ENCODE results near the gene ID2.
"Not testable (repeated sequence)": the region's sequence is repeated elsewhere in the genome, so short reads cannot be mapped to it uniquely, and the experiment has no call there.

ID2 gene

GRCh38 chr2:8685697-8686358 lies 4.0 kb downstream of the ID2 start:
- DNase-seq, result peak; percentile 76

GRCh38 chr2:8691859-8692437 lies 10.1 kb downstream of the ID2 start:
- no peak for DNase-seq

- no peak for DNase-seq
Measured at GRCh38 chr2:8692783-8693156, 10.9 kb downstream of the ID2 start.

- no peak for DNase-seq
Measured at GRCh38 chr2:8693157-8693821, 11.4 kb downstream of the ID2 start.

DNA sequence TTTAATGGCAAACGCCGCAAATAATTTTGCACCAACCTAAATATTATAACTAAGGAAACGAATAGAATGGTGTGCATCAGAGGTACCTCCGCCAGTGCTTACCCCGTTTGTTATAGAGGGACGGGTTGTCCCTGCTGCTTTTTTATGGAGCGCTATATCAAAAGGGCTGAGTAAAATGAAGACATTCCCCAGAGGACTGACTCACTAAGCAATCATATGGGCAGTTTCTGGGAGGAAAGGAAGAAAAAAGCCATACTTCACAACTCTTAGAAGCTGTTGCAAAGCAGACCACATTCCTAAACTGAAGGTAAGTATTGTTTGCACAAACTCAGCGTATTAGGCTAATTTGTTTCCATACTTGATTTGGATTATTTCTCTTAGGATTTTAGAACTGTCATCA lies 12.9 kb downstream of the ID2 start:
- no peak for DNase-seq

DNA sequence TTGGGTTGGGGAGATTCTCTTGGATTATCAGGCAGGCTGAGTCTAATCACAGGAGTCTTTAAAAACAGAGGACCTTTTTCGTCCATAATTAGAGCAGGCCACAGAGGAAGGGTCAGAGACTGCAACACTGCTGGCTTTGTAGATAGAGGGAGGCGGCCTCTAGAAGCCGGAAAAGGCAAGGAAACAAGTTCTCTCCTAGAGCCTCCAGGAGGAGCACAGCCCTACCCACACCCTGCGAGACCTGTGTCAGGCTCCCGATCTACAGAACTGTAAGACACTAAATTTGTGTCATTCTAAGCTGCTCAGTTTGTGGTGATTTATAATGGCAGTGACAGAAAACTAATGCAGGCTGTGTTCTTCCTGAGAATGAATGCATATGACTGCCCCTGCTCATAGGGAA lies 15.3 kb downstream of the ID2 start:
- no peak for DNase-seq

DNA sequence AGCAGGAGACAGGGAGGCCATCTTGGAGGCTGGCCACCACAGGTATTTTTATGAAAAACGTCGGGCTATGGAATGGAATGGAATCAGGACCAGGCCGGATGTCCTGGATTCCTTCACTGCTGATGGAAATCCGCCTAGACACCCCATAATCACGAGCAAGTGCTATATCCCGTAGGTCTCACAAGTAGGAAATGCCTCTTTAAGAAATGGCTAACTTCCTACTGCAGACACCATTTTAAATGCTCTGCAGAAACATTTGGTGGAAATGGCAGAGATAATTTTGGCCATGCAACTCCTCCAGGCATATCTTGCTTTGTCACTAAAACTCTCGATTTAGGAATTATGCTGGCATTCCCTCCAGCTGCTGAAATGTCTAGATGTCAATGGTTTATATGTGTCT lies 18.0 kb downstream of the ID2 start:
- no peak for DNase-seq

DNA sequence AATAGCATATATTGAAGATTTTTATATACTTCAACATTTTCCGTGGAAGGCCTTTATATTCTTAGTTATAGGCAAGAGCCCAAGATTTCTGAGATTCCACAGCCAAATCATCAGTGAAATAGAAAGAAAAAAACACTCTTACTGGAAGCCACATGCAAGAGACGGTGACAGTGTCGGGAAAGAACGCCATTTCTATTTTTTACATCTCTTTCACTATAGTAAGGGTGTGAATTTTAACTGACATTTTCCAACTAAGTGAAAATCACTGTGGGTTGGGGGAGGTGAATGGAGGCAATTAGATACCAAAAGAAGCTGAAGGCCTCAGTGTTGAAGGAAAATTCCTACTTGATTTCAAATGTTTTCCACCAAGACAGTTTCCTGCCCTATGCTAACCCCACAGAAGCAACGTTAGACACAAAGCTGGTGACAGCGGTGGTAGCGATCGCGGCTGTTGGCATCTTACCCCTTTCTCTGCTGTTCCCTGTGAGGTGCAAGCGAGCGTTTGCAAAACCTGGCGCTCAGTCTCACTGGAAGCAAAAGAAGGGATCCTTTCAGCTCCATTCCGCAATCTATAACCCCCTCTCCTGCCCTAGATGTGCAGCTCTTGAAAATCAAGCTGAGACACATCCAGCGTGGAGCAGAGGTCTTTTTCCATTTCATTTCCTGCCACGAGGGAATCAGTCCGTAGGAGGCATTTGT lies 20.0 kb downstream of the ID2 start:
- DNase-seq, result no peak

DNA sequence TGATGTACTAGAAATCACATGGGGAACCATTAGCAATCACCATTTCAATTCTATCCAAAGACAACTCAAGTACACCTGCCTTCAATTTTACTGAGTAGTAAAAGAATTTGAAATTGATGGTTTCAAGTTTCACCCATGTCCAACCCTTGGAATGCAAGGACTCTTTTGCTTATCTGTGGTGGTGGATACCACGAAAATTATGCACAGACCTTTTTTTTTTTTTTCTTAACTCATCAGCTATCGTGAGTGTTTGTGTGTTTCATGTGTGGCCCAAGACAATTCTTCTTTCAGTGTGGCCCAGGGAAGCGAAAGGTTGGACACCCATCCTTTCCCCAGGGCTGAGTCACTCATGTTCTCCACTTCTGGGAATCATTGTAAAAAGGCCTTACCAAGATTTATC lies 23.1 kb downstream of the ID2 start:
- DNase-seq, result no peak

DNA sequence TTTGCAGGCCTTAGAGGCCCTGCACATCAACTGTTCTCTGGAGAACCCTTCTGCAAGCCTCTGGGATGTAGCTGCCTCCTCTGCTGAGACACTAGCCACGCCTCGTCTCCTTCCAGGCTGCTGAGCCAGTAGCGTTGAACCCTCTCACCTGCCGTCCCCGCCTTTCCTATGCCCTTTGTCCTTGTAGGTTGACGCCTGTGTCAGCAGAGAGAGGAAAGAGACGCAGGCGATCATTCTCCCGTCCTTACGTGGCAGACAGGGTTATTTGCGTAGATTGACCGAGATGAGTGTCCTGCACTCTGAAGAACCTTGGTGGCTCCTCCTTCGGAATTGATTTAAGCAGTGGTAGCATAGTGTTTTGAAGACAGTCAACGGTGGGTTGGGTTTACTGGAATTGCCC lies 27.8 kb downstream of the ID2 start:
- DNase-seq, result no peak

GRCh38 chr2:8710951-8711350 lies 29.1 kb downstream of the ID2 start:
- no peak for DNase-seq

DNA sequence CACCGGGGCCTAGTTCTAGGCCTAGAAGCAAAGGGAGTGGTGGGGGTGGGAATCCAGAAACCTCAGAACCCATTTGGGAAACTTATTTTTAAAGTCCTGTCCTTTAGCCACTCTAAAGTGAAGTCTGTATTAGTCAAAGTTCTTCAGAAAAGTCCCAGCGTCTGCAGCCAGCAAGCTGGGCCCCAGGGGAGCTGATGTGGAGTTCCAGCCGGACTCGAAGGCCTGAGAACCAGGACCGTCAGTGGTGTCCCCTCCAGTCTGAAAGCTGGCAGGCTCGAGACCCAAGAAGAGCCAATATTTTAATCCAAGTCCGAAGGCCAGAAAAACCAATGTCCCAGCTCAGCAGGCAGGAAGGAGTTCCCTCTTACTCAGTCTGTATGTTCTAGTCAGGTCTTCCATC lies 32.4 kb downstream of the ID2 start:
- DNase-seq, result no peak

GRCh38 chr2:8714971-8715370 lies 33.1 kb downstream of the ID2 start:
- DNase-seq, result no peak

GRCh38 chr2:8719528-8719927 lies 37.7 kb downstream of the ID2 start:
- DNase-seq, result no peak

- DNase-seq, result no peak
Measured at GRCh38 chr2:8720741-8721140, 38.9 kb downstream of the ID2 start.

GRCh38 chr2:8721410-8721809 lies 39.6 kb downstream of the ID2 start:
- no peak for DNase-seq

GRCh38 chr2:8722986-8723385 lies 41.1 kb downstream of the ID2 start:
- DNase-seq, result no peak

DNA sequence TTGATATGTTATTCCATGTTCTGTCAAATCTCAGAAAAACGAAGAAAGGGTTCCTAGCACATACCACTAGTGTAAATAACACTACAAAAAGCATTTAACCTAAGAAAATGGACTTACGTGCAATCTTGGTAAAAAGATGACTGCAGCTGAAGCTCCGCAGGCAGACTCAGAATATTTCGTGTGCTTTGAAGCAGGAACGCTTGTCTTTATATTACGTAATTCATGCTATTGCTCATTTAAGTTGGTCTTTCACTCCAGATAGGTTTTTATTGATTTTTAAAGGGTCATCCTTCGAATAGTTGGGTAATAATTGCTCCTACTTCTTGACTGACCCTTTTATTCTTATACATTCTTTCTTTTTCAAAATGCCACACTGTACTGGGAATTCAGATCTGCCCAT lies 44.0 kb downstream of the ID2 start:
- DNase-seq, result no peak

- no peak for DNase-seq
Measured at GRCh38 chr2:8728305-8729015, 46.6 kb downstream of the ID2 start.

- not testable (repeated sequence) for DNase-seq
Measured at GRCh38 chr2:8729101-8729500, 47.2 kb downstream of the ID2 start.

GRCh38 chr2:8729939-8730338 lies 48.1 kb downstream of the ID2 start:
- DNase-seq, result no peak

- DNase-seq, result no peak
Measured at GRCh38 chr2:8732601-8733000, 50.7 kb downstream of the ID2 start.
